HuH-7 (cell line): ENCODE data around the gene IRAK2.

ENCODE experiments used
- DNase-seq: peaks from one replicate; pipeline ENCODE4 v3.0.0; 2011; ENCODE audit warnings: low spot score

IRAK2 gene

DNA sequence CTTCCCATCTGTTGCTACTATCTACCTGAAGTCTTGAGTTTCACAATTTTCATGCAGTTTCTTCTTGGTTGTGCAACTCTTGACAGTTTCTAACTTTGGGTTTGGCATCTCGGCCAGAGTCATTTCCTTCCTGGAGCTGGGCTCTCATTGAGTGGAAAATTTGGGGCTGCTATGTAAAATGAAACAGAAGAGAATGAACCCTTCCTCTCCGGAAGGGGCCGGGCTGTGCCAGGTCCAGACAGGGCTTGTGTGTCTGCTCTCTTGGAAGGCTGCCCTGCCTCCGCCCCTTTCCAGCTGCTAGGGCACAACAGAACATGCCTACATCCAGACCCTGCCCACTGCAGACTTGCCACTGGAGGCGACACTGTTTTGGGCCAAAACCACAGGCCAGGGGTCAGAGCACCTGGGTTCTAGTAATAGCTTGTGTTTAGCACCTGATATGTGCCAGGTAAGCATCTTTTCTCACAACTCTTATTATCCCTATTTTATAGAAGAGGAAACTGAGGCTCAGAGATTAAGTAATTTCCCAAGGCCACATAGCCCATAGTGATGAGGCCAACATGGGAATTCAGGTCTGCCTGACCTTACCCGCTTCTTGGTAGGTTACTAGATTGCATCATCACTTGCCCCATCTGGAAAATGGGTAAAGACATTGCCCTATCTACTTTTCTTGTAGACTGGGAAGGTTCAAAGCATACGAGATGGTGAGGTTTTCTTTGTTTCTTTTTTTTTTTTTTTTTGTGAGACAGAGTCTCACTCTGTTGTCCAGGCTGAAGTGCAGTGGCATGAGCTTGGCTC lies 25.0 kb downstream of the IRAK2 start:
- no peak for DNase-seq

DNA sequence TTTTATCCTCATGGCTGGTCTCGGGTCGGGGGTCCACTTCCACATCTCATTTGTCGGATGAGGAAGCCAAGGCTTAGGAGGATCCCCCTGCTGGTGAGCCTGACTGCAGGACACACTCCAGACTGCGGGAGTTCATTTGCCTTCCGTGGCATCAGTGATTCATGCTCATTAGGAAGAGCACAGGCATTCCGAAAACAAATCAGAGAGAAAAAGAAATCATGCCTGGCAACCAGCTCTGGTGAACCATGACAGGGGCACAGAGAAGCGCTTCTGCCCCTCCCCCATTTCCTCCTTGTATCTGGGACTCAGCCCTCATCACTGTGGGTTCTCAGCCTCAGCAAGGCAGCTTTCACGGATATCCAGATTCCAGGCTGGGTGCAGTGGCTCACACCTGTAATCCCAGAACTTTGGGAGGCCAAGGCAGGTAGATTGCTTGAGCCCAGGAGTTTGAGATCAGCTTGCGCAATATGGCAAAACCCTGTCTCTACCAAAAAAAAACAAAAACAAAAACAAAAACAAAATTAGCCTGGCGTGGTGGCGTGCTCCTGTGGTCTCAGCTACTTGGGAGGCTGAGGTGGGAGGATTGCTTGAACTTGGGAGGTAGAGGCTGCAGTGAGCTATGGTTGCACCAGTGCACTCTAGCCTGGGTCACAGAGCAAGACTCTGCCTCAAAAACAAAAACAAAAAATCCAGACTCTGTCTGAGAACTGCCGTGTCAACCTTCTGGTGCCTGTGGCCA lies 28.4 kb downstream of the IRAK2 start:
- DNase-seq: no peak

DNA sequence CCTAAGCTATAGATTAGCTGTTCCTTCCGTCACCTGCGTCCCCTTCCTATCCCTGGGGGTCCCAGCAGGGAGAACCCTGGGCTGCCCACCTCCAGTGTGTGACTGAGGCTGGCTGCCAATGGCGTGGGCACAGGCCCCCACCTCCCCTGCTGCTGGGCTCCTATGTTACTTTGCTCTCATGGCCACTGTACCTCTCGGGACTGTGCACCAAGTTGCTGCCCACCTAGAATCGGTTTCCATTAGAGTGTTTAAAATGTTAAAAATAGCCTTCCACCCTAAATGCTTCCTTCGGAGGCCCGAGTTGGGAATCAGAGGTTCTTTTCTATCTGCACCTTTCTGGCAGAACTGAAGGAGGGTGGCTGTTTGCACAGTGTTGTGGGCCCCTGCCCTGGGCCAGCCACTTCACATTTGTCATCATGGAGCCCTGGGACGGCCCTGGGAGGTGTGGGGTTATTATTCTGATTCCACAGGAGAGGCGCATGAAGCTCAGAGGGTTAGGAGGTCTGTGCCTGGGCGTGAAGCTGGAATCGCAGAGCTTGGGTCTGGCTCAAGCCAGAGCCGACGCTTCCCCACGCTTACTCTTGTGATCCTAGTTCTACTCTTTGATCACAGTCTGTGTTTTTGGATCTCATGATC lies 29.1 kb downstream of the IRAK2 start:
- DNase-seq: no peak

DNA sequence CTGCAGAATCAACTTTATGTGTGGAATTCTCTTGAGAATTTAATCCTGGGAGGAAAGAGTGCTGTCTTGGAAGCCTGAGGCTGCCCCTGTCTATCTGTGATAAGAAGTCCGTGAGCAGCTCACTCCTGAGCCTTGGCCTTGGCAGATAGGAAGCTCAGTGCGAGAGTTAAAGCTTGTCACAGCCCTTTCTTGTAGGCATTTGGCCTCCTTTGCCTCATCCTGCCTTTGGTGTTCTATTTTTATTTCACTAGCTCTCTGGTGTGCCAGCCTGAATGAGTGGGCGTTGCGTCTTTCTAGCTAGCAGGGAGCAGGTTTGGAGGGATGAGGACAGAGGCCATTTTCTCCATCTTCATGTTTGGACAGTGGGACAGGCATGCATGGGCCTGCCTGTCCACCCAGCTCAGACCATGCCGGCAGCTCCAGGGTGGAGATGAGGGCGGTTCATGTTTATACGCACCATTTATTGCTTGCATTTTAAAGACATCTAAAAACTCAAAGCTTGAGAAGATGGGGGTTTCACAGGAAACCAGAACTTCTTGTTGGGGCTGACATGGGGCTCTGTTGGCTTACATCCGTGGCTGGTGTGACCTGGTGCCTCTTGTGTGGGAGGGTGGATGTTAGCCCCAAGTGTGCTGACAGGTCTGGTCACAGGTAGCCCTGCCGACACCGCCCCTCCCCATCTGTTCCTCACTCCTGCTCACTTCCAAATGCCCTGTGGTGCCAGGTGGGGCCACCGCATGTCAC lies 29.8 kb downstream of the IRAK2 start:
- DNase-seq: no peak

DNA sequence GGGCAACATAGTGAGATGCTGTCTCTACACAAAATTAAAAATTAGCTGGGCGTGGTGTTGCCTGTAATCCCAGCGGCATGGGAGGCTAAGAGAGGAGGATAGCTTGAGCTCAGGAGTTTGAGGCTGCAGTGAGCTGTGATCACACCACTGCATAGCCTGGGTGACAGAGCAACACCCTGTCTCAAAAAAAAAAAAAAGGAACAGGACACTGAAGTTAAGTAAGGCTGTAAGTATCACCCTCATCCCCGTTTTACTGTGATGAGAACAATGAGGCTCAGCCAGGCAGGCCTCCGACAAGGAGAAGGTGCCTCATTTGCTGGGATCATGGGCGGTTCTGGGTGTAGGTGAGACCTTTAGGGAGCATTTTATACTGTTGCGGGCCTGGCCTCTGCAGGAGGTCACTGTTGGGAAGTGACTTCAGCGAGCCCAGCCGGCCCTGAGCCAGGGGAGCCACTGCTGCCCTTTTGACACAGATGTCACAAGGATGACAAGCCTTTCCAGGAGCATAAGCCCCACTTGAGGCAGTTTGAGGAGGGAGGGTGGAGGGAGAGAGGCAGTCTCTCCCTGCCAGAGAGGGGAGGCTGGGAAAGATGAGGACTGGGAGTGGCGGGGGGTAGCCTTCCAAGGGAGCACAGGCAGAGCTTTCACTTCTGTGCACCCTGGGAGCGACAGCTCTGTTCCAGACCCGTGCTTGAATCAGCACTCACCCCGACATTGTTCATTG lies 30.8 kb downstream of the IRAK2 start:
- DNase-seq: no peak

DNA sequence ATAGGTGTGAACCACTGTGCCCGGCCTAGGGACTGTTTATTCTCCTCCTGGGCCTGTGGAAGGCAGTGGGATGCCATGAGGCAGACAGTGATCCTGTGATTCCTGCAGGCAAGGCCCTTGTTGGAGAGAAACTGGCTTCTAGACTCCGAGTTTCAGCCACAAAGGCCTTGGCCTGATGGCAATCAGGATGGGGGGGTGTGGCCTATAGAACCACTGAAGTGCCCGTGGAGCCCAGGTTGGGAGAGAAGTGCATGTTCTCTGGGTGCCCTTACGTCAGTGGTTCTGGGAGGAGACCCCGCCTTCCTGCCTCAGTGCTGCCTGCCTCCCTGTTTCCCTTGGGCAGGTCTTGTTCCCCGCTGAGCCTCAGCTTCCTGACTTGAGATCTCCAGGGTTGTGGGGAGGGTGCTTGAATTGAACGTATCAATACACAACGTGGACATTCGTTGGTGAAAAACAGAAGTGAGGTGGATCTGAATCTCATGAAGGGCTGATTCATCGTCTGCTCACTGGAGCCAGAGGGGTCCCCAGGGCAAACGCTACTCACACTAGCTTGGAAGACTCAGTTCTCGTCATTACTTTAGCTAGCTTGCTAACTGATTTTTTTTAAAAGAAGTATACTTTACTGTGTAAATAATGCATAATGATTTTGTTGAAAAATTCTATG lies 31.8 kb downstream of the IRAK2 start:
- no peak for DNase-seq

DNA sequence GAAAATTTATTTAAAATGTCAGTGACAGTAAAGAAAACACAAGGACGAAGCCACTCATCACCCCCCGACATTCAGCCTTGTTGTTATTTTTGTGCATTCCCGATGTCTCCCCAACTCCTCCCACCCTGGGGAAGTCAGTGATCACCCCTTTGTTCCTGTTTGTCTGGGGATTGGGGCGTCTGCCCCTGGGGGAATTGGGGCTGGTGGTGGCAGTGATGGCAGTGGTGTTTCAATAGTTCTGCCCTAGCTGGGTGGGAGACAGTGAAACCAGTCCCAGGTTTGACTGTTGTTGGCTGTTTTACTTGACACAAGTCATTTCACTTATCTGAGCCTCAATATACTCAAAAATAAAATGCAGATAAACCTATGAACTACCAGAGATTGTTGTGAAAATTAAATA lies 33.5 kb downstream of the IRAK2 start:
- DNase-seq: no peak

DNA sequence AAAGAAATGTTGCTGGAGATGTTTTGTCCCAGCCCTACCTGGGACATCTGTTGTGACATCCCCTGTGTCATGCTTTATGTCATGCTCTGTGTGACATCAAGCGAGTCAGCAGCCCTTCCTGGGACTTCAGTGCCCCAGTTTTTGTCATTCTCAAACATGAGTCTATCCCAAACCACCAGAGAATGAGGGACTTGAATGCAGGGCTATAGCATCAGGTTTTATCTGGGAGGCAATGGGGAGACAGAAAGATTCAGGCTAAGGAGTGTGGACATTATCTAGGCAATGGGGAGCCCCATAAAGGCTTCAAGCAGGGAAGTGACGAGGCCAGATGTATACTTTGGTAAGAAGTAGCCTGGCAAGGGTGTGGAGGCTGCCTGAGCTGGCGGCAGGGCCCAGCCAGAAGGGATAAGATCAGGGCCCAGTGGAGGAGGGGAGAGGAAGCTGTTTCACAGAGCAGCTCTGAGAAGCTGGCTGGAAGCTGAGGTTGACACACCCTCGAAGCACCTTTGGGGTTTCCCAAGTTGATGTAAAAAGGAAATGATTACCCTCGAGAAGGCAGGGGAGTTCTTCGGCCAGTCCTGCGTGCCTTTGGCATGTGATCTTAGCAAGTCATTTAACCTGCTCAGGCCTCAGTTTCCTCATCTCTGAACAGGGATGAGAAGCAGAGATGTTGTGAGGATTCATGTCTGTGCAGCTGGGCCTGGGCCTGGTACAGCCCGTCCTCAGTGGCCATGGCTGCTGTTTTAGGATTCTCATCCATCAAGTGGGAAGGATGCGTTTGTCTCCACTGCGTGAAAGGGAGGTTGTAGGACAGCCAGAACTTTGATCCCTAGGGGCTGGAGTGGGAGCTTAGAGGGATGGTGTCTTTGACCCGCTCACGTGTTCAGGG lies 34.3 kb downstream of the IRAK2 start:
- DNase-seq: no peak

DNA sequence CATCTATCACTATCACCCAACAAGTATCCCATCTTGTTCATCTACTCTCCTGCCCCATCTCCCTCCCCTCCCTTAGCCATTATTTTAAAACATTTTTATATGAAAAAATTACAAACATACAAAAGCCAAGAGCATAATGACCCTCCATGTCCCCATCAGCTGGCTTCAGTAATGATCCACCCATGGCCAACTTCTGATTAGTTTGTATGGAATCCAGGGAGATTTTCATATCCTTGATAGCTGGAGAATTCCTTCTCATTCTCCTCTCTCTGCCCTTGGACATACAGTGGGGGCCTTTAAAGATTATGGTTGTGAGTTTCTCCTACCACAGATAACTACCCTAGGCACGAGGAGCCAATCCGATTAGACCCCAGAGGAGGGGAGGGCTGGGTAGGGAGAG lies 40.2 kb downstream of the IRAK2 start:
- DNase-seq: no peak

DNA sequence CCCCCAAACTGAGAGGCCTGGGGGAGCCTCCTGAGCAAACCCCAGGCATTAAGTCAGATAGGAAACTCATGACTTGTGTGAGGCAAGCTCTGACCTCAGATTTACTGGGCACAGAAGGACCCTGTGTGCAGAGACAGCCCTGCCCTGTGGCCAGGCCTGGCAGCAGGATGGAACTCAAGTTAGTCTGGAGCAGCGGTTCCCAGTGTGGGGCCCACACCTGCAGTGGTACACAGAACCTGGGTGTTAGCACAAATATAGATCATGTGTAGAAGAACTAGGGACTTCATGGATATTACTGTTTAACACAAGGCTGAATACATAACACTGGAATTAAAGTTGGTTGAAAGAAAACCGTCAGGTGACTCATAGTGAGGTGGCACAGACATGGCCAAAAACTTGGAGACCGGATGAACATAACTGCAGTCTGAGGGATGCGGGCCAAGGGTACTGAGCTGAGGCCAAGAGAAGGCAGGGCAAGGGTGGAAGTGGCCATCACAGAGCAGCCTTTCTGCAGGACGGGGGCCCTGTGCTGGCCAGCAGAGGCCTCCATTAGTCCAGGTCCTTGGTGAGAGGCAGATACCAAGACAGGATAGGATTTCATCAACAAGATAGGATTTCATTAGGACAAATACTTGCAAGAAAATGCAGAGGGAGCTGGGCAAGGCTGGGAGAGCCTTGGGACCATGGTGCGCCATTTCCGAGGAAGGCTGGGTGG lies 40.9 kb downstream of the IRAK2 start:
- no peak for DNase-seq

DNA sequence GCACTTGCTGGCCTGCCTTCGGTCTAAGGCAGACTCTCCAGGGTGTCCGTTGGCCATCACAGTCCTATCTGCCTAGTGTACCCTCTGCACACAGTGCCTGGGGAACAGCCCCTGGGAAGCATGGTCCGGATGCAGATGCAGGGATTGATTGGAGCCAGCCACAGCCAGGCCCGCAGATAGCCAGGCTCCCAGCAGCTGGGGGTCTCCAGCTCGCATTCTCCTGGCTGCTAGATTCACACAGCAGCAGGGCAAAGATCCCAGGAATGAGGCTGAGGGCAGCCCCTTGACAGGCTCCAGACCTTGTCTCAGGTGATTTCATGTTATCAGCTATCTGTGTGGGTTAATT lies 41.4 kb downstream of the IRAK2 start:
- DNase-seq: no peak

DNA sequence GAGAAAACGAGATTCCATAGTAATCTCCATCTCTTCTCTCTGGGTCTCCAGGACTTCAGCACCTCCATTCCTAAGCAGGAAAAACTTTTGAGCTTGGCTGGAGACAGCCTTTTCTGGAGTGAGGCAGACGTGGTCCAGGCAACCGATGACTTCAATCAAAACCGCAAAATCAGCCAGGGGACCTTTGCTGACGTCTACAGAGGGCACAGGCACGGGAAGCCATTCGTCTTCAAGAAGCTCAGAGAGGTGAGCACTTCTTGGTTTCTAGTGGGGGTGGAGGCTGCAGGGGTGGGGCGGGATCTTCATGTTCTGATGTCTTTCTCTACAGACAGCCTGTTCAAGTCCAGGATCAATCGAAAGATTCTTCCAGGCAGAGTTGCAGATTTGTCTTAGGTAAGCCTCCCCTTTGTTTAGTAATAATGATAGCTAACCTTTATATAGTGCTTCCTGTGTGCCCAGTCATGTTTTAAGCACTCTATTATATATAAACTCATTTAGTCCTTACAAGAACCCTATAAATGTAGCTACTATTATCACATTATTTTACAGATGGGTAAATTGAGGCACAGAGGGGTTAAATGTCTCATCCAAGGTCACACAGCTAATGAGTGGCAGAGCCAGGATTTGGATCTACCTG lies 48.6 kb downstream of the IRAK2 start:
- DNase-seq: no peak

DNA sequence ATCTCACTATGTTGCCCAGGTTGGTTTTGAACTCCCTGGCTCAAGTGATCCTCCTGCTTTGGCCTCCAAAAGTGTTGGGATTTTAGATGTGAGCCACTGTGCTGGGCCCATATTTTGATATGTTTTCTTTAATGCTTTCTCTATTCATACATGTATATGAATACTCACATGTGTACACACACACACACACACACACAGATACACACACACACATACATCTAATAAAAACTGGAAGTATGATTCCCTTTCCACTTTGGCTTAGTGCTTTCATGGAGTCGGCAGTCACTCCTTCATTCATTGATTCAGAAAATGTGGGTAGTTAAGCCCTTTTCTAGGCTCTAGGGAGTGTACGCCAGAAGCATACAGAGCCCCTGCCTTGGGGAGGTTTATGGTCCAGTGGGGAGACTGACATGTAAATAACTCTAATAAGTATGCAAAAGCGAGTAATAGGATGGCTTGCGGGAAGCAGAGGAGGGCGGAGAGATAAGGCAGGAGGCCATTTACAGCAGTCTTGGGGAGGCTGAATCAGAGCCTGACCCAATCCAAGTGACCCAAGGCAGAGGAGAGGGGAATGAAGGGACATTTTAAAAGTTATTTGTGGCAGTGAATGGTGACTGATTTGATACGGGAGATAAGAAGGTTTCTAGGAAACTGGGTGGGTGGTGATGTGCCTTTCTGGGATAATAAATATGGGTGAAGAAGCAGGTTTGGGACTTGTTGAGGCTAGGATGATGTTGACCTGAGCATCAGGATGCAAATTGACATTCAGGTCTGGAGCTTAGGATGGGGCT lies 51.1 kb downstream of the IRAK2 start:
- DNase-seq: no peak

DNA sequence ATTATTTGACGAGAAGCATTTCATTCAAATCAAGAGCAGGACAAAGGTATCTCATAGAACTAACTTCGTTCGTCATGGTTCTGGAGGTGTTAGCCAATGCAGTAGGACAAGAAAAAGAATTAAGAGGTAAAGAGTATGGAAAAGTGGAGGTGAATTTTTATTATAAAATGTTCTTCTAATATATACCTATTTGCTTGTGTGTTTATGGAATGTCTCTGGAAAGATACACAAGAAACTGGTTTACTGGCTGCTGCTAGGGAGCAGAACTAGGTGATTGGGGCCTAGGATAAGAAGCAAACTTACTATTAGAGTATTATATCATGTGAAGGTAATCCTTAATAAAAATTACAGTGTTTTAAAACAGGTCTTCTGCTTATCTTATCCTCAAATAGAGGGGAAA lies 52.6 kb downstream of the IRAK2 start:
- no peak for DNase-seq

DNA sequence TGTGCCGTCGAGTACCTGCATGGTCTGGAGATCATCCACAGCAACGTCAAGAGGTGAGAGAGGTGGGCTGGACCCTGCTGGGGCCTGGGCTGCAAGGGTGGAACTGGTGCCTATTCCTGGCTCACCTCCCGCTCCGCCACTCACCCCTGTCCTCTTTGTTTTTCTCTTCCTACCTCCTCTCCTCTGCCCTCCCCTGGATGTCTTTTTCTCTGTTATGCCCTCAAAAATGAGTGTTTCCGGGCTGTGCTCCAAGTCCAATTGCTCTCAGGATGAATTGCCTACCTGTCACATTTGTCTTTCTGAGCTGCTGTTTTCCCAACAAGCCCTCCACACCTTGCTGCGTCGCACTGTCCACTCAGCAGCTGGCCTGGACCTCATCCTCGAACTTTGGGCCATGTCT lies 55.0 kb downstream of the IRAK2 start:
- DNase-seq: no peak

DNA sequence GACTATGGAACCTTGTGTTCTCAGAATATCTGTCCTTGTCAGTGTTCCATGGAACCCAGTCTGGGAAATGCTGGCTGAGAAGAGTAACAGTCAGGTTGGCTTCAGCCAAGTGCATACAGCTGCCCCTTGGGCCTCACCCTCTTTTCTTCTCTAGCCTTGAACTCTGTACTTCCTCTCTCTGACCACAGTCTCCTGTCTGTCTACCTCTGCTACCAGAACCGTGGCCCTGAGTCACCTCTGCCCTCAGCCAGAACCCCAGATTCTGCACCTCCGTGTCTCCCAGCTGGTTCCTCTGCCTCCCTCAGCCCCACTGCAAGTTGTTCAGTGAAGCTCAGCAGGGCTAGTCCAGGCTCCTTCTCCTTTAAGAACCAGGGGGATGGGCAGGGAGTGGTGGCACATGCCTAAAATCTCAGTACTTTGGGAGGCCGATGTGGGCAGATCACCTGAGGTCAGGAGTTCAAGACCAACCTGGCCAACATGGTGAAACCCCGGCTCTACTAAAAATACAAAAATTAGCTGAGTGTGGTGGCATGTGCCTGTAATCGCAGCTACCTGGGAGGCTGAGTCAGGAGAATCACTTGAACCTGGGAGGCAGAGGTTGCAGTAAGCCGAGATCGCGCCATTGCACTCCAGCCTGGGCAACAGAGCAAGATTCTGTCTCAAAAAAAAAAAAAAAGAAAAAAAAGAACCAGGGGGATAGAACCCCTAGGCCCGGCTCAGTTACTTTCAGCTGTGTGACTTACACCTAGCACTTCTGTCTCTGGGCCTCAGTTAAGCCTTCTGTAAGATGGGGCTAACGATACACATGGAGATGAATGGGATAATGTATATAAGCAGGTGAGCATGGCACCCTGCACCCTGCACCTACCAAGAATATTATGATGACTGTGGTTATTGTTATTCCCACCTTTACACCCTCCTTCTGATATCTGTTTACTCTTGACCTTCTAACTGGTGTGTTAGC lies 59.2 kb downstream of the IRAK2 start:
- no peak for DNase-seq
